Activated naive CD8-positive, alpha-beta T cell treated with anti-CD3 and anti-CD28 coated beads for 36 hours (primary cell): ENCODE data around the gene PRKN. TPM values are rescaled to one million over a fixed set of nuclear protein-coding genes. Genes with fewer than 3 reads are reported as not detected.

Source experiments
- DNase-seq: peaks from one replicate; pipeline ENCODE4 v3.0.0; 2021
- H3K27ac Mint-ChIP-seq: one replicate; pipeline ENCODE4 v1.8.0; 2022; ENCODE audit warnings: mild to moderate bottlenecking, moderate library complexity, mixed read lengths
- H3K27me3 Mint-ChIP-seq: one replicate; pipeline ENCODE4 v1.8.0; 2022; ENCODE audit warnings: mild to moderate bottlenecking, mixed read lengths
- H3K36me3 Mint-ChIP-seq: one replicate; pipeline ENCODE4 v1.8.0; 2021; ENCODE audit warnings: mild to moderate bottlenecking, mixed read lengths
- H3K4me1 Mint-ChIP-seq: one replicate; pipeline ENCODE4 v1.8.0; 2021; ENCODE audit warnings: mixed read lengths
- H3K4me3 Mint-ChIP-seq: one replicate; pipeline ENCODE4 v1.8.0; 2022; ENCODE audit warnings: mild to moderate bottlenecking, moderate library complexity, mixed read lengths
- H3K9me3 Mint-ChIP-seq: one replicate; pipeline ENCODE4 v1.8.0; 2022; ENCODE audit warnings: mixed read lengths
- total RNA-seq, 2 experiments: library from RNA; stranded (reverse); gene quantifications; one replicate each; pipeline ENCODE4 v1.2.3, GENCODE V29; 2021

Gene PRKN
- total RNA-seq, 2 experiments from 2014 or later = 0.26 to 0.52 TPM

GRCh38 chr6:161564952-161565351 lies 1162.6 kb downstream of the PRKN start:
- H3K4me1 Mint-ChIP-seq = no peaks in the 10 kb centered on the region
- no peaks in the 10 kb centered on the region for H3K27me3 Mint-ChIP-seq
- H3K36me3 Mint-ChIP-seq = no peaks in the 10 kb centered on the region
- H3K4me3 Mint-ChIP-seq = no peak overlapping the region
- no peak for DNase-seq
- H3K27ac Mint-ChIP-seq = no peak overlapping the region
- no peaks in the 10 kb centered on the region for H3K9me3 Mint-ChIP-seq

DNA sequence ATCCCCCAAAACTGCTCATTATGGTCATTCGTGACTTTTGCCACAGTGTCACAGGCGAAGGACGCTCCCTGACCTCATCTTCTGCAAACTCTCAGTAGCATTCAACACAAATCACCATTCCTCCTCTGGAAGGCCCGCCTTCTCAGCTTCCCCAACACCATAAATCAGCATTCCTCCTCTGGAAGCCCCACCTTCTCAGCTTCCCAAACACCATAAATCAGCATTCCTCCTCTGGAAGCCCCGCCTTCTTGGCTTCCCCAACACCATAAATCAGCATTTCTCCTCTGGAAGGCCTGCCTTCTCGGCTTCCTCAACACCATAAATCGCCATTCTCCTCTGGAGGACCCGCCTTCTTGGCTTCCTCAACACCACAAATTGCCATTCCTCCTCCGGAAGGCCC lies 1165.7 kb downstream of the PRKN start:
- H3K4me1 Mint-ChIP-seq = no peaks in the 10 kb centered on the region
- no peaks in the 10 kb centered on the region for H3K36me3 Mint-ChIP-seq
- no peaks in the 10 kb centered on the region for H3K27me3 Mint-ChIP-seq
- no peak overlapping the region for H3K27ac Mint-ChIP-seq
- no peak overlapping the region for H3K4me3 Mint-ChIP-seq
- no peaks in the 10 kb centered on the region for H3K9me3 Mint-ChIP-seq
- no peak for DNase-seq

DNA sequence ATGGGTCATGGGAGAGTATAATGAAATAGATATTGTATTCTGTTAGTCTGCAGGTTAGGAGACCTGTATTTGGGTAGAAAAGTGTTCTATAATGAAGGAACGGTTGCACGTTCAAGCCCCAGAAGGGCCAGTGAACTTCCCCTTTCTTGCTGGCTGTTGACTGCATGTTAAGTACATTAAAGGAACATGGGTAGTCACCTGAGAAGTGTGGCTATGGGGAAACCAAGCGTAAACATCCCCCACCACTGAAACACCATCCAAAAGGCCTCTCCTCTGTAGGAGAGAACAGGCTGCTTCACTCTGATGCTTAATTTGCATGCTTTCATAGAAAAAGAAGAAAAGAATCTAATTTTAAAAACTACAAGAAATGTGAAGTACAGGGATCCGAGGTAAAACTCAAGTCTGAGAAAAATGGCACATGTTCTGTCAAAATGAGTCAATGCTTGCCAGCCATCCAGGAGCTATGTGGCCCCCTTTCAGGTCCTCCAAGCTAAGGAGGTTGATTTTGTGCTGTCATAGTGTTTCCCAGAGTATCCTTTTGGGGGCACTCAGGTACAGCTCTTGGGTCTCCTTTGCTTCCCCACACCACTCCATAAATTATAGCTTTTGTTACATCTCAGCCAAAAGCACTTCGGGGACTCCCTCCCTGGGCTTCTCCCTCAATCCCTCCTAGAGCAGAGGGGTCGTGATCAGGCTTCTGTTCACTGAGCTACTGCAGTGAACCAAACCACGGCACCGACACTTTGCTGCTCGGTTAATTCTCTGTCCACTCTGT lies 1170.0 kb downstream of the PRKN start:
- DNase-seq = no peak
- H3K4me1 Mint-ChIP-seq = no peaks in the 10 kb centered on the region
- no peak overlapping the region for H3K4me3 Mint-ChIP-seq
- H3K27me3 Mint-ChIP-seq = no peaks in the 10 kb centered on the region
- H3K27ac Mint-ChIP-seq = no peak overlapping the region
- H3K36me3 Mint-ChIP-seq = peaks cover 3% of the 10 kb centered on the region
- peaks cover 14% of the 10 kb centered on the region for H3K9me3 Mint-ChIP-seq

DNA sequence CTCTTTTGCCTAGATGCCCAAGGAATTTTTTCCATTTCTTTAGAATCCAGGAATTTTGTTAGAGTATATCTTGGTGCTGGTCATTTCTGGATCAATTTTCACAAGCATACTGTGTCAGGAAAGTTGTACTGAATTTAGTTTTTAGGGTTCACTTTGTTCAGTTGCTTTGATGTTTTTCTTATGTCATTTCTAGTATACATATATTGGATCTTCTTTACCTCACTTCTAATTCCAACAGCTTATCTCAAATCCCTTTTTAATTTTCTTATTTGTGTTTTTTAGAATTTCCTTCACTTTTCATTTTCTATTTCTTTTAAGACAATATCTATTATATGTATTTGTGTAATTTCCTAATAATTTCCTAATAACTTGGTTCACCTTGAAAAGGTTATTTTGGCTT lies 1172.7 kb downstream of the PRKN start:
- Mint-ChIP-seq H3K27me3 (no peaks in the 10 kb centered on the region), H3K4me1 (no peaks in the 10 kb centered on the region), H3K27ac (no peak overlapping the region), H3K9me3 (peaks cover 14% of the 10 kb centered on the region), H3K4me3 (no peak overlapping the region), H3K36me3 (peaks cover 3% of the 10 kb centered on the region)
- DNase-seq = no peak

- no peak overlapping the region for H3K27ac Mint-ChIP-seq
- no peaks in the 10 kb centered on the region for H3K27me3 Mint-ChIP-seq
- DNase-seq = no peak
- H3K36me3 Mint-ChIP-seq = peaks cover 3% of the 10 kb centered on the region
- H3K4me3 Mint-ChIP-seq = no peak overlapping the region
- H3K9me3 Mint-ChIP-seq = peaks cover 11% of the 10 kb centered on the region
- peaks cover 3% of the 10 kb centered on the region for H3K4me1 Mint-ChIP-seq
Measured at GRCh38 chr6:161549977-161550655, 1177.5 kb downstream of the PRKN start.

GRCh38 chr6:161548713-161549296 lies 1178.8 kb downstream of the PRKN start:
- H3K27ac Mint-ChIP-seq = no peak overlapping the region
- H3K36me3 Mint-ChIP-seq = no peaks in the 10 kb centered on the region
- H3K4me3 Mint-ChIP-seq = no peak overlapping the region
- no peak for DNase-seq
- H3K27me3 Mint-ChIP-seq = no peaks in the 10 kb centered on the region
- peaks cover 2% of the 10 kb centered on the region for H3K9me3 Mint-ChIP-seq
- H3K4me1 Mint-ChIP-seq = peaks cover 3% of the 10 kb centered on the region

DNA sequence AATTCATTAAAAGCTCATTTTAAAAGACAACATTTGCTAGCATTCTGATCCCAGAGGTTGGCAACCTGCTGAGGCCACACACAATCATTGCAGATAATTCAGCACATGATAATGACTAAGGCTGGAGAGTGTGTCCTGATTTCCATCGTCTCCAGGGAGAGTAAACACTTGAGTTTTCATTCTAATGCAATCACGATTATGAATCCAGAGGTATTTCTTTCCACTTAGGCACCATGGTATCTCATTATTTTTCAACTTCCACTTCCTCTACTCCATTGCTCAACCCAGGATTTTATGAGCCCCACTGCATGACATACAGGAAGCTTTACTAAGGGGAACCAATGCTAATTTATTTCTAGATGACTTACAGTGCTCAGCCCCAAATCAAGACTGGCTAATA lies 1179.9 kb downstream of the PRKN start:
- no peak for DNase-seq
- H3K27me3 Mint-ChIP-seq = no peaks in the 10 kb centered on the region
- H3K9me3 Mint-ChIP-seq = no peaks in the 10 kb centered on the region
- no peaks in the 10 kb centered on the region for H3K36me3 Mint-ChIP-seq
- H3K27ac Mint-ChIP-seq = no peak overlapping the region
- H3K4me1 Mint-ChIP-seq = peaks cover 3% of the 10 kb centered on the region
- H3K4me3 Mint-ChIP-seq = no peak overlapping the region

DNA sequence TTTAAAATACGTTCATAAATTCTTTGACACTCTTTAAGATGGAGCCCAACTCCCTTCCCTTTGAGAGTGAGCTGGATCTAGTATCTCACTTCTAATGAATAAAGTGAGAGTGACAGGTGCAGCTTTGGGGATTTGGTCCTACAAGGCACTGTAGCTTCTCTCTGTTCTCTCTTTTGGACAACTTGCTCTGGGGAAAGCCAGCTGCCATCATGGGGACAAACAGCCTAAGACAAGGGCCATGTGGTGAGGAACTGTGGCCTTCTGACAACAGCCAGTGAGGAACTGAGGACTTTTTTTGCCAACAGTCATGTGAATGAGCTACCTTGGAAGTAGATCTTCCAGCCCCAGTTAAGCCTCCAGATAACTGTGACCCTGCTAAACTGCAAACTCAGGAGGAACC lies 1180.9 kb downstream of the PRKN start:
- no peaks in the 10 kb centered on the region for H3K9me3 Mint-ChIP-seq
- H3K27ac Mint-ChIP-seq = no peak overlapping the region
- peaks cover 3% of the 10 kb centered on the region for H3K4me1 Mint-ChIP-seq
- no peak for DNase-seq
- no peaks in the 10 kb centered on the region for H3K36me3 Mint-ChIP-seq
- no peaks in the 10 kb centered on the region for H3K27me3 Mint-ChIP-seq
- H3K4me3 Mint-ChIP-seq = no peak overlapping the region

GRCh38 chr6:161545741-161546140 lies 1181.8 kb downstream of the PRKN start:
- Mint-ChIP-seq H3K4me3 (no peak overlapping the region), H3K27ac (no peak overlapping the region), H3K9me3 (no peaks in the 10 kb centered on the region), H3K36me3 (no peaks in the 10 kb centered on the region), H3K27me3 (no peaks in the 10 kb centered on the region), H3K4me1 (peaks cover 3% of the 10 kb centered on the region)
- DNase-seq = no peak

DNA sequence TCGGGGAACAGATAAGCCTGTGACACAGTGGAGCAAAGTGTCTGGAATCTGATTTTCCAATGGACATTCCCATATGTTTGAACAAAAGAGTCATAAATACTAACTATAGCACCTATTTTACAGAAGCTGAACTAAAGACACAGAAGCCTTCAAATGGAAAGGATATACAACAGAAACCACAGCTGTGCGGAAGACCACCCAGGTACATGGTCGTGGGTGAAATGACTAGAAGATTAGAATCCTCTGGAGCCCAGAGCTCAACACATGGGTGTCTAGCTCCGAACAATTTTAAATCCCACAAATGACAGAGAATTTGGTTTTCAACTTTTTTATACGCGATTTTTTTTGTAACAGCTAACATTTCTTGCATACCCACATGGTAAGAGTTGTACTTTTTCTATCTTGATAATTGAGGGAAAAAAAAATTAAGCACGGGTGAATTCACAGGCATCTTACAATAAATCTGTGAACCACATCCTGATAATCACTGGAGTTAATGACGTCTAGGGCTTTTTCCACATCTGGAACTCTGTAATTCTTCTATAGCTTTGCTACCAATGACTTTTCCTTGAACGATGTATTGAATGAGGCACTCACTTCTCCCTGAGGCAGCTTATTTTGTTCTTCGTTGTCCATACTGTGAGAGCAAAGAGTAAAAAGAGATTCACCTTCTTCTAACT lies 1182.6 kb downstream of the PRKN start:
- Mint-ChIP-seq H3K36me3 (no peaks in the 10 kb centered on the region), H3K4me3 (no peak overlapping the region), H3K27me3 (no peaks in the 10 kb centered on the region), H3K27ac (no peak overlapping the region), H3K4me1 (peaks cover 3% of the 10 kb centered on the region), H3K9me3 (no peaks in the 10 kb centered on the region)
- DNase-seq = no peak

GRCh38 chr6:161543684-161544309 lies 1183.8 kb downstream of the PRKN start:
- H3K4me1 Mint-ChIP-seq = peaks cover 3% of the 10 kb centered on the region
- no peaks in the 10 kb centered on the region for H3K36me3 Mint-ChIP-seq
- H3K9me3 Mint-ChIP-seq = no peaks in the 10 kb centered on the region
- no peak overlapping the region for H3K4me3 Mint-ChIP-seq
- no peak for DNase-seq
- no peak overlapping the region for H3K27ac Mint-ChIP-seq
- no peaks in the 10 kb centered on the region for H3K27me3 Mint-ChIP-seq

DNA sequence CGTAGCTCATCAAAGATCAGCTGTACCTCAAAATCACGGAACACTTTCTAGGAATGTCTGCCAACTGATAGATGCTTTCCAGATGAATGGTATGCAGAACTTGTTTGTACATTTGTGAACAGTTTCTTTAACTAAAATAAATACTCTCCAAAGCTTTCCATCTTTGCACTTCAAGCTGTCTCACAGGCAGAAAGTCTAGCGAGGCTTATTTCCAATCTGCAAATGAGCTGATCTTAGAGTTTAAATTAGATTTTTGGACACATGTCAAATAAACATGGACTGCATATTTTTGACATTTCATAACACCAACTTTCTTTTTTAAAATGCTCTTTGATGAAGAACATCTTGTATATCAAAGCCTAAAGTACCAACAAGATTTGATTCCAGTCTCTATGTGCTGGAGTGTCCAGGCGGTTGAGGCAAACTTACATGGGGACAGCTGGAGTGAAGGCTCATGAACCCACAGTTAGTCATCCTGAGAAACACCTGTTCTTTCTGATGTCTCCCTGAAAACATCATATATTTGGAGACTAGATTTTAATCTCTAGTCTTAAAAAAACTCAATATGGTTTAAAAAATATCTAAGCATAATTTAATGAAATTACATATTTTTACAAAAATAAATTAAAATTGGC lies 1185.1 kb downstream of the PRKN start:
- no peaks in the 10 kb centered on the region for H3K36me3 Mint-ChIP-seq
- H3K4me1 Mint-ChIP-seq = peaks cover 3% of the 10 kb centered on the region
- H3K27ac Mint-ChIP-seq = no peak overlapping the region
- H3K4me3 Mint-ChIP-seq = no peak overlapping the region
- no peaks in the 10 kb centered on the region for H3K27me3 Mint-ChIP-seq
- H3K9me3 Mint-ChIP-seq = no peaks in the 10 kb centered on the region
- no peak for DNase-seq

DNA sequence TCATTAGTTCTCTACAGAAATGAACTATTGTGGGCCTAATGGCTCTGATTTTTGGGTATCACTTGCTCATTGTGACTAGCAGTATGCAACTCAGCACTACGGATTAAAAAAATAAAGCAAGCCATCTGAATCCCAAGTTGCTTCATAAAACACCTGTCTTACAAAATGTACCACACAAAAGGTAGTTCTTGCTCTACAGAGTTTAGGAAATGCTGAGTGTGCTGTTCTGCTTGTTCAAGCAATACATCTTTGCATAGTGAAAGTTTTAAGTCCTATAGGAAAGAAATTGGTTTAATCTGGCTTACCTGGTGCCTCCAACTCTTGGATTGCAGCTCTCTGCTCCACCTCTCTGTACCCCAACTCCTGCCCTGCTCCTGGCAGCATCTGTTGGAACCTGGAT lies 1187.0 kb downstream of the PRKN start:
- no peaks in the 10 kb centered on the region for H3K36me3 Mint-ChIP-seq
- peaks cover 3% of the 10 kb centered on the region for H3K4me1 Mint-ChIP-seq
- no peak overlapping the region for H3K4me3 Mint-ChIP-seq
- no peak overlapping the region for H3K27ac Mint-ChIP-seq
- DNase-seq = no peak
- no peaks in the 10 kb centered on the region for H3K27me3 Mint-ChIP-seq
- H3K9me3 Mint-ChIP-seq = no peaks in the 10 kb centered on the region

DNA sequence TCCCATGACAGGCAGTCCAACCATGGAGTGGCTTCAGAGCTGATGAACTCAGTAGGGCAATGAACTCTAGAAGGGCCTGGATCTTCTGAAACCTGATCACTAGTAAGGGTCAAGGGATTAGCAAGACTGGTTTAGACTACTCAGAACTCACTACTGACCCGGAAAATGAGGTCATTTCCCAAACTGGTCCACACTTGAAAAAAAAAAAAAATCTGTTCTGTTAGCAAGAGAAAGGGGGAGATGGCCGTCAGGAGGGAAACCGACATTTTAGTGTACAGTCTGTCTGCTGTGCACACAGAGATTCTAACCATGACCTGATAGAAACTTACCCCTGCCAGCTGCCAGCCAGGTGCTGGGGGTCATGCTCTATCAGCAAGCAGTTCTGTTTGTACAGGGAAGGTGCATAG lies 1191.3 kb downstream of the PRKN start:
- Mint-ChIP-seq H3K27me3 (no peaks in the 10 kb centered on the region), H3K27ac (no peak overlapping the region), H3K4me1 (no peaks in the 10 kb centered on the region), H3K4me3 (no peak overlapping the region), H3K36me3 (no peaks in the 10 kb centered on the region), H3K9me3 (no peaks in the 10 kb centered on the region)
- DNase-seq = no peak
